NCI-H1105 treated with DMSO at 0.1 percent for 48 hours (cell line): ENCODE data around the gene RPL10.

Source experiments
- DNase-seq: peaks from one replicate; lab custom pipeline; 2025; lab: John Stamatoyannopoulos, UW

Gene RPL10

GRCh38 chrX:154362085-154362742, 36.0 kb upstream of the RPL10 start:
- DNase-seq: no peak

GRCh38 chrX:154363706-154364439, 34.3 kb upstream of the RPL10 start:
- DNase-seq: no peak

GRCh38 chrX:154365052-154365600, 33.1 kb upstream of the RPL10 start:
- no peak for DNase-seq

- DNase-seq: no peak
Observed at GRCh38 chrX:154365997-154366665, 32.0 kb upstream of the RPL10 start.

GRCh38 chrX:154366666-154367055, 31.5 kb upstream of the RPL10 start:
- no peak for DNase-seq

- DNase-seq: no peak
Observed at GRCh38 chrX:154367474-154368308, 30.5 kb upstream of the RPL10 start.

- DNase-seq: peak; percentile 55
Observed at GRCh38 chrX:154368630-154369448, 29.3 kb upstream of the RPL10 start.

- peak; percentile 88 for DNase-seq
Observed at GRCh38 chrX:154369449-154370299, 28.5 kb upstream of the RPL10 start.

GRCh38 chrX:154370300-154371016, 27.7 kb upstream of the RPL10 start:
- no peak for DNase-seq

GRCh38 chrX:154371017-154371788, 27.0 kb upstream of the RPL10 start:
- DNase-seq: peak; percentile 96

- DNase-seq: peak; percentile 68
Observed at GRCh38 chrX:154371789-154372300, 26.3 kb upstream of the RPL10 start.

- no peak for DNase-seq
Observed at GRCh38 chrX:154372612-154373022, 25.6 kb upstream of the RPL10 start.

- DNase-seq: peak; percentile 90
Observed at GRCh38 chrX:154373340-154374306, 24.6 kb upstream of the RPL10 start.

- peak; percentile 50 for DNase-seq
Observed at GRCh38 chrX:154374313-154375155, 23.6 kb upstream of the RPL10 start, which contains the start of gene FLNA. Gene FLNA (minus strand): TSS chrX:154374634. CDS start chrX:154371245, 3,389 bp downstream.

- no peak for DNase-seq
Observed at GRCh38 chrX:154375156-154375504, 23.0 kb upstream of the RPL10 start.

- no peak for DNase-seq
Observed at GRCh38 chrX:154376774-154377173, 21.4 kb upstream of the RPL10 start.
